ENCODE results near the gene NOP56.

The NOP56 gene

GRCh38 chr20:2651772-2652723 is at the start of gene NOP56:
TSS of gene NOP56 (plus strand) at chr20:2652632. CDS start at chr20:2652661, 29 bp downstream.
- peak; percentile 90 for TF ChIP-seq POLR2A (IDR thresholded peaks at IDR 0.05; ENCODE audit: low read depth, low read length)
- FAIRE-seq (no peak), DNase-seq (ENCODE audit: insufficient read length, low spot score) (peak; percentile 83)

GRCh38 chr20:2602746-2603145 is 49.7 kb upstream of the NOP56 start:
- no peak for FAIRE-seq
- no peak for TF ChIP-seq POLR2A (IDR thresholded peaks at IDR 0.05; ENCODE audit: low read depth, low read length)
- DNase-seq (ENCODE audit: insufficient read length, low spot score), result no peak

- TF ChIP-seq POLR2A (IDR thresholded peaks at IDR 0.05; ENCODE audit: low read depth, low read length), result no peak
- FAIRE-seq, result no peak
- DNase-seq (ENCODE audit: insufficient read length, low spot score), result no peak
These were observed 48.5 kb upstream of the NOP56 start for GRCh38 chr20:2603816-2604505.

GRCh38 chr20:2604506-2604835 is 48.0 kb upstream of the NOP56 start:
- DNase-seq (ENCODE audit: insufficient read length, low spot score), result no peak
- no peak for FAIRE-seq
- no peak for TF ChIP-seq POLR2A (IDR thresholded peaks at IDR 0.05; ENCODE audit: low read depth, low read length)

GRCh38 chr20:2606507-2607006 is 45.9 kb upstream of the NOP56 start:
- FAIRE-seq (no peak), DNase-seq (ENCODE audit: insufficient read length, low spot score) (no peak)
- no peak for TF ChIP-seq POLR2A (IDR thresholded peaks at IDR 0.05; ENCODE audit: low read depth, low read length)

- TF ChIP-seq POLR2A (IDR thresholded peaks at IDR 0.05; ENCODE audit: low read depth, low read length), result no peak
- DNase-seq (ENCODE audit: insufficient read length, low spot score) (no peak), FAIRE-seq (no peak)
These were observed 42.1 kb upstream of the NOP56 start for GRCh38 chr20:2610326-2610725.

- FAIRE-seq (no peak), DNase-seq (ENCODE audit: insufficient read length, low spot score) (no peak)
- TF ChIP-seq POLR2A (IDR thresholded peaks at IDR 0.05; ENCODE audit: low read depth, low read length), result no peak
These were observed 41.3 kb upstream of the NOP56 start for GRCh38 chr20:2610941-2611720.

GRCh38 chr20:2612073-2612472 is 40.4 kb upstream of the NOP56 start:
- no peak for DNase-seq (ENCODE audit: insufficient read length, low spot score)
- TF ChIP-seq POLR2A (IDR thresholded peaks at IDR 0.05; ENCODE audit: low read depth, low read length), result no peak
- FAIRE-seq, result no peak

GRCh38 chr20:2616634-2617033 is 35.8 kb upstream of the NOP56 start:
- TF ChIP-seq POLR2A (IDR thresholded peaks at IDR 0.05; ENCODE audit: low read depth, low read length), result no peak
- no peak for FAIRE-seq

GRCh38 chr20:2617099-2617714 is 35.2 kb upstream of the NOP56 start:
- TF ChIP-seq POLR2A (IDR thresholded peaks at IDR 0.05; ENCODE audit: low read depth, low read length), result no peak
- no peak for FAIRE-seq

More at GRCh38 chr20:2616634-2617033, 35.8 kb upstream of the NOP56 start:
- DNase-seq (ENCODE audit: insufficient read length, low spot score), result no peak

GRCh38 chr20:2618815-2619214 is 33.6 kb upstream of the NOP56 start:
- no peak for TF ChIP-seq POLR2A (IDR thresholded peaks at IDR 0.05; ENCODE audit: low read depth, low read length)
- no peak for FAIRE-seq
- DNase-seq (ENCODE audit: insufficient read length, low spot score), result no peak

More at GRCh38 chr20:2617099-2617714, 35.2 kb upstream of the NOP56 start:
- no peak for DNase-seq (ENCODE audit: insufficient read length, low spot score)

- no peak for TF ChIP-seq POLR2A (IDR thresholded peaks at IDR 0.05; ENCODE audit: low read depth, low read length)
These were observed 33.1 kb upstream of the NOP56 start for GRCh38 chr20:2619337-2619736.

GRCh38 chr20:2619961-2620595 is 32.4 kb upstream of the NOP56 start:
- FAIRE-seq, result no peak
- no peak for TF ChIP-seq POLR2A (IDR thresholded peaks at IDR 0.05; ENCODE audit: low read depth, low read length)
- DNase-seq (ENCODE audit: insufficient read length, low spot score), result no peak

More at GRCh38 chr20:2619337-2619736, 33.1 kb upstream of the NOP56 start:
- DNase-seq (ENCODE audit: insufficient read length, low spot score) (no peak), FAIRE-seq (no peak)

Measured in H54 (cell line).